Natural killer cell treated with Interleukin-12 subunit alpha and Interleukin-12 subunit beta and Interleukin-15 and Interleukin-18, amount 100 ng/mL, for 72 hours (primary cell): ENCODE data around the gene CACNG8. TPM values are rescaled to one million over a fixed set of nuclear protein-coding genes. Genes with fewer than 3 reads are reported as not detected.
A peak's percentile ranks its signal among the peaks of the same experiment; 100 is the strongest.
"Not testable (repeated sequence)": the region's sequence is repeated elsewhere in the genome, so short reads cannot be mapped to it uniquely, and the experiment has no call there.

Source experiments
- ATAC-seq, 2 donors: fragments of 150-1000 bp; cut with Tn5 transposase in 1 of 2; sonication (Bioruptor Pico), chemical (Tn5 transposase) in 1 of 2; 2 replicates each; pipeline ENCODE4 v1.10.0; 2021
- DNase-seq: peaks from one replicate; pipeline ENCODE4 v3.0.0; 2022; ENCODE audit warnings: low spot score
- H3K27ac Mint-ChIP-seq, 2 donors: 1 replicate in 1 of 2; 2 replicates in 1 of 2; pipeline ENCODE4 v1.8.0; 2022; ENCODE audit warnings: mixed read lengths in 2 of 2, mild to moderate bottlenecking in 1 of 2, moderate library complexity in 1 of 2
- H3K27me3 Mint-ChIP-seq, 2 donors: 1 replicate in 1 of 2; 2 replicates in 1 of 2; pipeline ENCODE4 v1.8.0; 2022; ENCODE audit warnings: mixed read lengths in 2 of 2
- H3K36me3 Mint-ChIP-seq: one replicate; pipeline ENCODE4 v1.8.0; 2022; ENCODE audit warnings: mixed read lengths
- H3K4me1 Mint-ChIP-seq, 2 donors: 1 replicate in 1 of 2; 2 replicates in 1 of 2; pipeline ENCODE4 v1.8.0; 2022; ENCODE audit warnings: low read depth in 2 of 2, mixed read lengths in 2 of 2, mild to moderate bottlenecking in 1 of 2
- H3K4me3 Mint-ChIP-seq: one replicate; pipeline ENCODE4 v1.8.0; 2022; ENCODE audit warnings: mixed read lengths
- H3K9me3 Mint-ChIP-seq: 2 replicates; pipeline ENCODE4 v1.8.0; 2022; ENCODE audit warnings: mixed read lengths
- total RNA-seq, 2 donors: library from RNA; stranded (reverse); gene quantifications; one replicate each; pipeline ENCODE4 v1.2.3, GENCODE V29; 2022

Gene CACNG8
- 1 to 10 TPM in 1 of 2 donors, not detected in 1; 1.7 TPM for total RNA-seq

GRCh38 chr19:53962887-53963431 lies at the start of gene CACNG8:
Gene CACNG8, plus strand, starts transcription at chr19:53962937.
- DNase-seq (no peak), ATAC-seq (no peak)
- no peak within 1 kb of the TSS for H3K4me3 Mint-ChIP-seq
- peaks cover 9 to 14% of the 10 kb centered on the region in 2 donors for H3K4me1 Mint-ChIP-seq
- no peak within 1 kb of the TSS for H3K27ac Mint-ChIP-seq
- H3K27me3 Mint-ChIP-seq = peaks cover 61 to 76% of the 10 kb centered on the region in 2 donors
- H3K9me3 Mint-ChIP-seq = no peaks in the 10 kb centered on the region
- H3K36me3 Mint-ChIP-seq = peaks cover 10% of the 10 kb centered on the region

- peaks cover 20 to 35% of the 10 kb centered on the region in 2 donors for H3K27me3 Mint-ChIP-seq
- H3K27ac Mint-ChIP-seq = no peak overlapping the region
- H3K4me3 Mint-ChIP-seq = no peak overlapping the region
- H3K36me3 Mint-ChIP-seq = no peaks in the 10 kb centered on the region
- H3K9me3 Mint-ChIP-seq = no peaks in the 10 kb centered on the region
- DNase-seq = no peak
- peaks cover 0 to 3% of the 10 kb centered on the region in 2 donors for H3K4me1 Mint-ChIP-seq
- no peak for ATAC-seq
Measured at GRCh38 chr19:53915000-53915399, 47.7 kb upstream of the CACNG8 start.

DNA sequence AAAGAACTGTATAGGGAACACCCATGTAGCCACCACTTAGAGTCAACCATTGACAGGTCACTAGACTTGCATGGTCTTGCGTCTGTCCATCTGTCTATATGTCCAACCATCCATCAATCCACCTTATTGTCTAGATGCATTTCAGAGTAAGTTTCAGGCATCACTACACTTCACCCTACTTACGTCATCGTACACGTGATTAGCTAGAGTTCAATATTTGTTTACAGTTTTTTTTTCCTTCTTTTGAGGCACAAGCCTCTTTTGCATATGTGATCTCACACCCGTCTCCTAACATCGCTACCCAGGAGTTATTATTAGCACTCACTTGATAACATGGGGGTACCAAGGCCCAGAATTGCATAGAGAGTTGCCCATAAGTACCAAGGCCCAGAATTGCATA lies 46.7 kb upstream of the CACNG8 start:
- H3K4me1 Mint-ChIP-seq = no peaks in the 10 kb centered on the region
- H3K27ac Mint-ChIP-seq = no peak overlapping the region
- ATAC-seq (no peak), DNase-seq (no peak)
- no peaks in the 10 kb centered on the region for H3K36me3 Mint-ChIP-seq
- no peaks in the 10 kb centered on the region for H3K9me3 Mint-ChIP-seq
- H3K27me3 Mint-ChIP-seq = peaks cover 11 to 25% of the 10 kb centered on the region in 2 donors
- no peak overlapping the region for H3K4me3 Mint-ChIP-seq

- Mint-ChIP-seq H3K36me3 (no peaks in the 10 kb centered on the region), H3K4me3 (no peak overlapping the region), H3K4me1 (no peaks in the 10 kb centered on the region), H3K27me3 (peaks cover 0 to 11% of the 10 kb centered on the region in 2 donors), H3K9me3 (no peaks in the 10 kb centered on the region), H3K27ac (no peak overlapping the region)
- ATAC-seq (no peak), DNase-seq (no peak)
Measured at GRCh38 chr19:53917356-53917755, 45.4 kb upstream of the CACNG8 start.

DNA sequence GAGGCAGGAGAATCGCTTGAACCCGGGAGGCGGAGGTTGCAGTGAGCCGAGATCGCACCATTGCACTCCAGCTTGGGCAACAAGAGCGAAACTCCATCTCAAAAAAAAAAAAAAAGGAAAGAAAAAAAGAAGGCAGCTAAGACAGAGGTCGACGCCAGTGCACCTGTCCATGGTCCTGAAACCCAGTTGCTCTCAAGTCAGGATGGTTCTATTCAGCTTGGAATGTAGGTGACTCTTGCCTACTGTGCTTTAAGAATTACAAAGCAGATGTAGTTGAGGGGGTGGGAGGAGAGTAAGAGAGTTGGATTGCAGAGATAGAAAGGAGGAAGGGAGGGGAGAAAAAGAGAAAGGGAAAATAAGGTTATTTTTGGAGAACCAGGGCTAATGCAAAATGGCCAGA lies 35.0 kb upstream of the CACNG8 start:
- Mint-ChIP-seq H3K4me1 (no peaks in the 10 kb centered on the region), H3K36me3 (no peaks in the 10 kb centered on the region), H3K4me3 (no peak overlapping the region), H3K27ac (no peak overlapping the region), H3K9me3 (peaks cover 6% of the 10 kb centered on the region), H3K27me3 (peaks cover 6 to 7% of the 10 kb centered on the region in 2 donors)
- DNase-seq = no peak
- no peak for ATAC-seq

DNA sequence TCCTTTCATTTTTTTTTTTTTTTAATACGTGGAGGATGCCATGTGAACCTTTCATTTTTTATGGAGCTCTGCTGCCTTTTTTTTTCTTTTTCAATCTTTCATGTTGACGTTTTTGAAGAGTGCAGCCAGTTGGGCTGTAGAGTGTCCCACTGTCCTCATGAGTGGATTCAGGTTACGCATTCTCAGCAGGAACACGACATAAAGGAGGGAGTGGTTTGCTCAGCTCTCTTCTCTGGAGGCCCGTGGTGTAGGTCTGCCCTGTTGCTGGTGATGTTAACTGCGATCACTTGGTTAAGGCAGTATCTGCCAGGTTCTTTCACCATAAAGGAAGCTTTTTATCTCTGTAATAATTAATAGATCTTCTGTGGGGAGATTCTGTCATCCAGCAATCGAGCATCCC lies 26.7 kb upstream of the CACNG8 start:
- Mint-ChIP-seq H3K36me3 (no peaks in the 10 kb centered on the region), H3K27me3 (peaks cover 11 to 18% of the 10 kb centered on the region in 2 donors), H3K4me3 (no peak overlapping the region), H3K9me3 (no peaks in the 10 kb centered on the region), H3K27ac (no peak overlapping the region), H3K4me1 (no peaks in the 10 kb centered on the region)
- DNase-seq = no peak
- no peak for ATAC-seq

DNA sequence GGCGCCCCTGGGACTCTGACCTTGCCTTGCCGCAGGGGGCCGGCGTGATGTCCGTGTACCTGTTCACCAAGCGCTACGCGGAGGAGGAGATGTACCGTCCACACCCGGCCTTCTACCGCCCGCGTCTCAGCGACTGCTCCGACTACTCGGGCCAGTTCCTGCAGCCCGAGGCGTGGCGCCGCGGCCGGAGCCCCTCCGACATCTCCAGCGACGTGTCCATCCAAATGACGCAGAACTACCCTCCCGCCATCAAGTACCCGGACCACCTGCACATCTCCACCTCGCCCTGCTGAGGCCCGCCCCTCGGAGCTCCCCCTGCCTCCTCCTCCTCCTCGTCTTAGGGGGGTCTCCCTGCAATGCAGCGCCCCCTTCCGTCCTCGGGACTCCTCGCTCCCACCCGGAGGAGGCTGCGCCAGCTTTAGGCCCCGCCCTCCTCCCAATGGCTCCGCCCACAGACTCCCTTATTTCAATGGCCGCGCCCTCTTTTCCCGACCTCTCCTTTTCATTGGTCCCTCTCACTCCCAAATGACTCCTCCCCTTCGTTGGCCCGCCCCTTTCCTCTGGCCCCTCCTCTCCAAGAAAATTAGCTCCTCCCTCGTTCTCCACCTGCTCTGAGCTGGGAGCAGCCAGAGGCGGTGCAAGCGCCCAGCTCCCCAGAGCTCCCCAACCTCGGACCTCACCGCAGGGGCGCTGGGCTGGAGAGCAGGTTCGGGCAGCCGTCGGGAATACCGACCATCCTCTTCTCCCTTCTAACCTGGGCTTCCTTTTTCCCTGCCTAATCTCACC lies 20.5 kb upstream of the CACNG8 start:
- H3K9me3 Mint-ChIP-seq = no peaks in the 10 kb centered on the region
- no peak overlapping the region for H3K4me3 Mint-ChIP-seq
- DNase-seq = no peak
- ATAC-seq = peak; percentile 24 to 34
- H3K36me3 Mint-ChIP-seq = no peaks in the 10 kb centered on the region
- H3K27ac Mint-ChIP-seq = no peak overlapping the region
- peaks cover 40 to 44% of the 10 kb centered on the region in 2 donors for H3K27me3 Mint-ChIP-seq
- H3K4me1 Mint-ChIP-seq = peaks cover 0 to 8% of the 10 kb centered on the region in 2 donors

- H3K9me3 Mint-ChIP-seq = no peaks in the 10 kb centered on the region
- H3K36me3 Mint-ChIP-seq = no peaks in the 10 kb centered on the region
- H3K27me3 Mint-ChIP-seq = peaks cover 40 to 44% of the 10 kb centered on the region in 2 donors
- DNase-seq (no peak), ATAC-seq (no peak)
- no peak overlapping the region for H3K4me3 Mint-ChIP-seq
- no peak overlapping the region for H3K27ac Mint-ChIP-seq
- peaks cover 0 to 8% of the 10 kb centered on the region in 2 donors for H3K4me1 Mint-ChIP-seq
Measured at GRCh38 chr19:53944416-53944815, 18.3 kb upstream of the CACNG8 start.

DNA sequence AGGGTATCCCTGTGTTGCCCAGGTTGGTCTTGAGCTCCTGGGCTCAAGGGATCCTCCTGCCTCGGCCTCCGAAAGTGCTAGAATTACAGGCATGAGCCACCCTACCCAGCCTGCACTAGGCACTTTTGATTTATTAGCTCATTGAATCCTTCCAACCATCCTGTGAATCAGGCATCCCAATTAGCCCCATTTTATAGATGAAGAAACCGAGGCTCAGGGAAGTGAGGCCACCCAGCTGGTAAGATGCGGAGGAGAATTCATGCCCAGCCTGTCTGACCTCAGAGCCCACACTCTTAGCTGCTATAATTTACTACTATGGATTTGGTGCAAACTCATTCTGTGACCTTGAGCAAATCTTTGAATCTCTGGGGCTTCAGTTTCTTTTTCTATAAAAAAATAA lies 17.8 kb upstream of the CACNG8 start:
- Mint-ChIP-seq H3K27me3 (peaks cover 39 to 40% of the 10 kb centered on the region in 2 donors), H3K9me3 (no peaks in the 10 kb centered on the region), H3K36me3 (no peaks in the 10 kb centered on the region), H3K4me3 (no peak overlapping the region), H3K4me1 (peaks cover 0 to 8% of the 10 kb centered on the region in 2 donors), H3K27ac (no peak overlapping the region)
- DNase-seq (no peak), ATAC-seq (no peak)

- H3K9me3 Mint-ChIP-seq = no peaks in the 10 kb centered on the region
- H3K36me3 Mint-ChIP-seq = no peaks in the 10 kb centered on the region
- ATAC-seq = no peak
- H3K27ac Mint-ChIP-seq = no peak overlapping the region
- H3K4me1 Mint-ChIP-seq = peaks cover 0 to 8% of the 10 kb centered on the region in 2 donors
- DNase-seq = no peak
- no peak overlapping the region for H3K4me3 Mint-ChIP-seq
- H3K27me3 Mint-ChIP-seq = peaks cover 34 to 39% of the 10 kb centered on the region in 2 donors
Measured at GRCh38 chr19:53945441-53945840, 17.3 kb upstream of the CACNG8 start.

DNA sequence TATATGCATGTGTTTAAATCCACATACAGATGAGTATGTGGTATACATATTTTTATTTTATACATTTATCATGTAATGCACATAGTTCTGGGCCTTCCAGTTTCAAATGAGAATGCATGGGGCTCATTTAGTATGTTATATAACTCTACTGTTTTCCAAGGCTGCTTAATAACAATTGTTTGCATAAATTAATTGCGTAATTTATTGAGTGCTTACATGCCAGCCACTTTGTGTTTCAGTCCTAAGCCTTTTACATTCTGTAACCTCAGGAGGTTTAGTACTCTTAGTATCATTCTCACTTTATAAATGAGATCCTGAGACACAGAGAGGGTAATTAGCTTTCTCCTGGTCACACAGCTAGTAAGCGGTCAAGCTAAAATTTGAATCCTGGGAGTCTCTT lies 16.7 kb upstream of the CACNG8 start:
- DNase-seq (no peak), ATAC-seq (no peak)
- peaks cover 32 to 37% of the 10 kb centered on the region in 2 donors for H3K27me3 Mint-ChIP-seq
- H3K4me3 Mint-ChIP-seq = no peak overlapping the region
- peaks cover 0 to 8% of the 10 kb centered on the region in 2 donors for H3K4me1 Mint-ChIP-seq
- no peaks in the 10 kb centered on the region for H3K9me3 Mint-ChIP-seq
- H3K27ac Mint-ChIP-seq = no peak overlapping the region
- no peaks in the 10 kb centered on the region for H3K36me3 Mint-ChIP-seq

- ATAC-seq (no peak), DNase-seq (no peak)
- Mint-ChIP-seq H3K27me3 (peaks cover 35 to 41% of the 10 kb centered on the region in 2 donors), H3K4me1 (peaks cover 0 to 5% of the 10 kb centered on the region in 2 donors), H3K36me3 (no peaks in the 10 kb centered on the region), H3K27ac (no peak overlapping the region), H3K9me3 (no peaks in the 10 kb centered on the region), H3K4me3 (no peak overlapping the region)
Measured at GRCh38 chr19:53947624-53948023, 15.1 kb upstream of the CACNG8 start.

- H3K4me3 Mint-ChIP-seq, H3K27ac Mint-ChIP-seq, H3K9me3 Mint-ChIP-seq, H3K36me3 Mint-ChIP-seq, ATAC-seq, DNase-seq, H3K4me1 Mint-ChIP-seq: not testable (repeated sequence)
- H3K27me3 Mint-ChIP-seq = peaks cover 28 to 32% of the 10 kb centered on the region in 2 donors
Measured at GRCh38 chr19:53948611-53949010, 14.1 kb upstream of the CACNG8 start.

- Mint-ChIP-seq H3K4me3 (no peak overlapping the region), H3K9me3 (no peaks in the 10 kb centered on the region), H3K27ac (no peak overlapping the region), H3K36me3 (no peaks in the 10 kb centered on the region), H3K27me3 (peaks cover 20 to 25% of the 10 kb centered on the region in 2 donors), H3K4me1 (no peaks in the 10 kb centered on the region)
- ATAC-seq (no peak), DNase-seq (no peak)
Measured at GRCh38 chr19:53951436-53951835, 11.3 kb upstream of the CACNG8 start.
